NCI-H2107 treated with DMSO at 0.1 percent for 48 hours (cell line): Measurements from ENCODE around the gene CDK13.
"Not testable (repeated sequence)": the region's sequence is repeated elsewhere in the genome, so short reads cannot be mapped to it uniquely, and the experiment has no call there.

ENCODE experiments used
- DNase-seq: peaks from one replicate; lab custom pipeline; 2025; ENCODE audit not compliant: unreplicated experiment; lab: John Stamatoyannopoulos, UW

Gene CDK13

DNA sequence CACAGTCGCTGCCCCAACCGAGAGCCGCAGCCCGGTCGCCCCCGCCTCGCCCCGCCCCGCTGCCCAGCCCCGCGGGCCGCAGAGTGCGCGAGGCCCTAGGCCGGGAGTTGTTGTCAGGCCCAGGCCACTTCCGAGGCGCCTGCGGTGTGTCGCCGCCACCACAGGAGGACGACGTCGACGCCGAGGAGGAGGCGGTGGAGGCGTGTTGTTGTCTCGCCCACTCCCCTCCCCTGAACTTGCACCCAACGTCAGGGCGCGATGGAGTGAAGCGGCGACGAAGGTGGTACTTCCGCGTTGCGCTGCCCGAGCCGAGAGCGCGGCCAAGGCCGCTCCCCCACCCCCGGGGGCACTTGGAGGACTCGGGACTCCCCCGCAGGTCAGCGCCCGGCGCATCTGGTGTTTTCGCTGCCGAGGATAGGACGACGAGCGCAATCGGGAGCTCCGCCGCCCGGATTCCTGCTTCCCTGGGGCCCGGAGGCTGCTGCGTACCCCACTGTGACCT, at the start of gene CDK13:
CDK13 (plus strand) TSS at position 286 of the 502 bp plus-strand sequence. CDS start 386 bp downstream, outside the sequence.
- DNase-seq: peak; percentile 50

DNA sequence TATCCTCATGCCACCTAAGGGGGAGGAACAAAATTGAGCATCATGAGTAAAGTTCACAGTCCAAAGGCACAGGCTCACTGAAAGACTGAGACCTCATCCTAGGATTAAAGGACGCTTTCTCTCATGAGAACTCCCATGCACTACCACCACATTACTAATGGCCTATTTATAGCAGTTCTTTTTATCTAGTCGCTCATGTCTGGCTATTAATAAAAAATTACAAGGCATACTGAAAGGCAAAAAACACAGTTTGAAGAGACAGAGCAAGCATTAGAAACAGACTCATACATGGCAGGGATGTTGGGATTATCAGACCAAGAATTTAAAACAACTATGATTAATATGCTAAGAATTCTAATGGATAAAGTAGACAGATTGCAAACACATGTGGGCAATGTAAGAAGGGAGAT, 46.0 kb upstream of the CDK13 start:
- DNase-seq: no peak

DNA sequence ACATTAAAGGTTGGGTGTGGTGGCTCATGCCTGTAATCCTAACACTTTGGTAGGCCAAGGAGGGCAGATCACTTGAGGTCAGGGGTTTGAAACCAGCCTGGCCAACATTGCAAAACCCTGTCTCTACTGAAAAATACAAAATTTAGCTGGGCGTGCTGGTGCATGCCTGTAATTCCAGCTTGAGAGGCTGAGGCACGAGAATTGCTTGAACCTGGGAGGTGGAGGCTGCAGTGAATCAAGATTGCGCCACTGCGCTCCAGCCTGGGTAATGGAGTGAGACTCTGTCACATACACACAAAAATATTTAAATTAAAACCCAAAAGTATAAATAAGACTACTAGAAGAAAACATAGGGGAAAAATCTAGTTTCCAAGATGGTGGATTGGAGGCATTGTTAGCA, 41.9 kb upstream of the CDK13 start:
- DNase-seq: no peak

- DNase-seq: no peak
Measured at GRCh38 chr7:39908973-39909372, 41.1 kb upstream of the CDK13 start.

- no peak for DNase-seq
Measured at GRCh38 chr7:39909526-39909925, 40.5 kb upstream of the CDK13 start.

- DNase-seq: no peak
Measured at GRCh38 chr7:39910108-39910869, 39.8 kb upstream of the CDK13 start.

DNA sequence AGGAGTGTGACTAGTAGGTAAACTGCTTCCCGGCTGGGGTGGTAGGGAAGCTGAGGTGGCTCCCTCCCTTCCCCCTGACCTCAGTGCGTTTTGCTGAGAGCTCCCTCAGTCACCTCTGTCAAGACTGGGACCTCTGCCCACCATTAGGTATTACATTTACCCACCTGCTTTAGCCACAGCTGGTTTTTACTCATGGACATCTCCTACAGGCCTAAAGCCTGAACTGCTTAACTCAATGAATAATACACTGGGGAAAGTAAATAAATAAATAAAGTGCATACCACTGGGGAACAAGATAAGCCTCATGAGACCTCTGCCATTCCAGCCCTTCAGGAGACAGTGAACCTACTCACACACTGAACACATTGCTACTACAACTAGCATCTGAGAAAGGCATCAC, 38.9 kb upstream of the CDK13 start:
- no peak for DNase-seq

- not testable (repeated sequence) for DNase-seq
Measured at GRCh38 chr7:39915847-39916246, 34.2 kb upstream of the CDK13 start.

DNA sequence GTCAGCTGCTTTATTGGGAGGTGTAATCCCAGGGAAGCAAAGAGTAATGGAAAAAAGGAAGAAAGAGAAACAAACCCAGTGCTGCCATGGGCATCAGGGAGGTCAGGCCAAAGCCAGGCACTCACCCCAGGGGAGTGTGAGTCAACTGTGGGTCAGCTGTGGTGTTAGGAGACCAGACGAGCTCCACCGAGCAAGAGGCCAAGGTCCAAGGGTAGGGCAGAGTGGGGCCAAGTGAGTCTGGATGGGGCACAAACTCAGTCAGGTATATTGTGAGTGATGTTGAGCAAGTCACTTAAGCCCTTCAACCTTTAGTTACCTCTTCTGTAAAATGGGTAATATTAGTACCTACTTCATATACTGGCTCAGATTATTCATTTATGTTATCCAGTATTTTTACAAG, 30.4 kb upstream of the CDK13 start:
- DNase-seq: no peak

GRCh38 chr7:39921506-39922175, 28.4 kb upstream of the CDK13 start:
- no peak for DNase-seq

DNA sequence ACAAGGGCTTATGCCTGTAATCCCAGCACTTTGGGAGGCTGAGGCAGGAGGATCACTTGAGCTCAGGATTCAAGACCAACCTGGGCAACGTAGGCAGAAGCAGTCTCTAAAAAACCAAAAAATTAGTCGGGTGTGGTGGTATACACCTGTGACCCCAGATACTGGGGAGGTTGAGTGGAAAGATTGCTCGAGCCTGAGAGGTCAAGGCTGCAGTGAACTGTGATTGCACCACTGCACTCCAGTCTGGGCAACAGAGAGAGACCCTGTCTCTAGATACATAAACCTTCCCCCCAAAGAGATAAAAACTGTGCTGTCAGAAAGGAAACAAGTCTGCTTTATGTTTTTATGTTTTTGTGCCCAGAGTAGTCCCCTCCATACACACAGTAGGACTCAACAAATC, 27.5 kb upstream of the CDK13 start:
- DNase-seq: no peak

DNA sequence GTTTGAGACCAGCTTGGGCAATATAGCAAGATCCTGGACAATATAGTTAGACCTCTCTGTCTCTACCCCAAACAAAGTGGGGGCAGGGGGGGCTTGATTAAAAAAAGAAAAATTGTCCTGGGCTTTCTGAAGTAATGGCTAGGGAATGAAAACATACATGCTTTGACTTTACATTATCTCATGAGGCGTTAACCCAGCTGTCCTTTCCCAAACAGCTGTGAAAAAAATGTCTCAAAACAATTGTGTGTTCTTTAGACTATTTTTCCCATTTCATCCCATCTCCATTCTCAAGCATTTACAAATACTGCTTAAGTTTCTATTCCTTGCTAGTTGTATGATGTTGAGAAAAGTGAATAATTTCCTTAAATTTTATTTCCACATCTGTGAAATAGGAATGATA, 27.0 kb upstream of the CDK13 start:
- DNase-seq: no peak

- DNase-seq: no peak
Measured at GRCh38 chr7:39924122-39924521, 25.9 kb upstream of the CDK13 start.

DNA sequence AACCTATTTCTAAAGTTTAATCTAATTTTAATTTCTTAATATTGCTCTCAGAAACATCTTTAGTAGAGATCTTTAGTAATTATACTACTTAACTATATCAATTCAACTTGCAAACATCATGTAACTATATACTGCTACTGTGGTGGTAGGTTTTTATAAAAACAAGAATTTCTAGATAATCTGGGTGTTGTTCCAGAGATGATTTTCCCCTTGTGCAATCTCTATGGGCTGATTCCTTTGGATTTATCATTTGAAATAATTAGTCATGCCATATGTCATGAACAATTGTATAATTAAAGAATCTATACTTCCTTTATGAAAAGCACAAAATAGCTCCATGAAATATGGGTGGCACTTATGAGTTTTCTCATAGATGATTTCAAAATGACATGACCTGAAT, 23.9 kb upstream of the CDK13 start:
- DNase-seq: no peak

- no peak for DNase-seq
Measured at GRCh38 chr7:39927018-39927417, 23.0 kb upstream of the CDK13 start.

DNA sequence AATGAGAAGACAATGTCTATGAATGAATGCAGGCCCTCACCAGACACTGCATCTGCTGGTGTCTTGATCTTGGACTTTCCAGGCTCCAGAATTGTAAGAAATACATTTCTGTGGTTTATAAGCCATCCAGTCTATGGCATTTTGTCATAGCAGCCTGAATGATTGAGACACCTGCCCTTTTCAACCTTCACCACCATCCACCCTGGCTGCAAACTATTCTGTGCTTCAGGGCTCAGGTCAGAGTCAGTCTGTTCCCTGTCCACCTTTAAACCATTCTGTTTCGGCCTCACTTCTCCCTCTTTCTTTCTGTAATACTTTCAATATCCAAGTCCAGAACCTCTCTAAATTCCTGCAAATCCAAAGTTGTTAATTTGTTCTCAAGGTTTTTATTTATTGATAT, 15.9 kb upstream of the CDK13 start:
- no peak for DNase-seq

- no peak for DNase-seq
Measured at GRCh38 chr7:39936761-39937160, 13.3 kb upstream of the CDK13 start.

DNA sequence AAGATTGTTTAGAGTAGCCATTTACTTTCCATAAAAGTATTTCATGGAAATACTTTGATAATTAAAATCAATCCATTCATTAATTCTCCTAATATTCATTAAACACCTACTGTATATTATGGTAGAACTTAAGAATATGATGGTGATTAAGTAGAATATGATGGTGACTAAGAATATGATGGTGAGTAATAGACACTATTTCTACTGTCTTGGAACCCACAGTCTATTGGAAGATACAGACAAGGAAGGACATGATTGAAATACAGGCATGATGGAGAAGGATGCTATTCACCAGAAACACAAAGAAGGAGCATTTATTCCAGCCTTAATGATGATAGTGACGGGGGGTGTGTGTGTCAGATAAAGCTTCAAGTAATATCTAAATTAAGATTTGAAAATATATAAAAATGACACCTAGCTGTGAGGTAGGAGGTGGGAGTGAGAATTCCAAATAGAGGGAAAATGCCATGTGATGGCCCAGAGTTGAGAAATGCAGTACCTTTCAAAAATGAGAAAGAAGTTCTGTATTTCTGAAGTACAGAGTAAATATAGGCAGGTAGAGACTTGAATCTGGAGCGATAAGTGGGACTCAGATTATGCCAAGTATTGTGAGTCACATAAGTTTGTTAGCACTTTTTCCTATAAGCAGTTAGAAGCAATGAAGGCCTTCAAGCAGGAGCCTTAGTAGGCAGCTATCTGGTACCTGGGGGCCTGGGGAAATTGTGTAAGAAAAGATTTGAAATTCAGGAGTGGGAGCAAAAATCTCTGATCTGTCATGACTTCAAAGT, 12.5 kb upstream of the CDK13 start:
- no peak for DNase-seq

DNA sequence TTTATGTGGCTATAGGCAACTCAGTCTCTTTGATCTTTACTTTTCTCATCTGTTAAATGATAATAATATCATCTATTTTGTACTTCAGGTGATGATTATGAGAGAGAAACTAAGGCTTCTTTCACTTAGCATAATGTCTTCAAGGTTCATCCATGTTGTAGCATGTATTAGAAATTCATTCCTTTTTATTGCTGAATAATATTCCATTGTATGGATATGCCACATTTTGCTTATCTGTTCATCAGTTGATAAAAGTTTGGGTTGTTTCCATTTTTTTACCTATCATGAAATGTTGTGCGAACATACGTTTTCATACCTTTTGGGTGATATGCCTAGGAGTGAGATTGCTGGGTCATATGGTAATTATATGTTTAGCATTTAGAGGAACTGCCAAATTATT, 7.2 kb upstream of the CDK13 start:
- no peak for DNase-seq

DNA sequence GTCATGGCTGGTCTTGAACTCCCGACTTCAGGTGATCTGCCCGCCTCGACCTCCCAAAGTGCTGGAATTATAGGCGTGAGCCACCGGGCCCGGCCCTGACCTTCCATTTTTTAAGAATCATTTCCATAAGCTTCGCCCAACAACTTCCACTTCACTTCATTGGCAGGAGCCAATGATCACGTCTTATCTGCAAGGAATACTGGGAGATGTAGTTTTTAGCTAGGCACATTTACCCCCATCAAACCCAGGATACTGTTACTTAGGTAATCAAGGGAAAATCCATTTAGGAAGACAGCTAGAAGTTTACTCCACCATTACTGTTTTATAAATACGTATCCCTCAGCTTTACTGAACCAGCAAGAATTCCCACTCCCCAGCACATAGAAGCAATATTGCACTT, 3.4 kb upstream of the CDK13 start:
- no peak for DNase-seq

DNA sequence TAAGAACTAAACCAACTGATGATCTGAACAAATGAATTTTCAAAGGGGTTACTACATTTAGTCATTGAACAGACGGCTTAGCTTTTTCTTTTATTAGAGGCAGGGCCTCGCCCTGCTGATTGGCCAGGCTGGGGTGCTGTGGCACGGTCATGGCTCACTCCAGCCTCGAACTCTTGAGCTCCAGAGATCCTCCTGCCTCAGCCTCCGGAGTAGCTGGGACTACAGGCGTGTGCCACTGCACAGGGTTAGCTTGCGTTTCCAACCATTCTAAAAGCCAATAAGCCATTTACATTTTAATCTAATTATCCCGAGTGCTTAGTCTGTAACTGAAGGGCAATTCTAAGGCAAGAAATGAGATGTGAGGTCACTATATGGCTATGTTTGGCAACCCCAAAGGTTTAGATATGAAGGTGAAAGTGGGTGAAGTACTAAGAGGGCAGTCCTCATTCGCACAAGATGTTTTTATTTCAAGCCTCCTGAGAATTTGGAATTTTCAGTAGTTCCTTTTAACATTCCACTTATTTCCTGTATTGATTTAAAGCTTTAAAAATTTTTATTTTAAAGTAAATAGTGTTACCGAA, 1.6 kb upstream of the CDK13 start:
- DNase-seq: no peak
